Measurements from ENCODE around the gene UQCC3. TPM values are rescaled to one million over a fixed set of nuclear protein-coding genes. Genes with fewer than 3 reads are reported as not detected.
A peak's percentile ranks its signal among the peaks of the same experiment; 100 is the strongest.

UQCC3 gene
- total and polyA plus RNA-seq, 2 of the 13 experiments (the other 11 are each of a cell fraction or from before 2014, with no cell fraction given): 7.7 to 16.0 TPM

GRCh38 chr11:62678770-62679696, 7.6 kb downstream of the UQCC3 start, which contains the start of gene UBXN1 (continued):
- TF ChIP-seq NBN (conservative IDR thresholded peaks at IDR 0.05) (no peak), KAT2B (IDR thresholded peaks at IDR 0.05; ENCODE audit: borderline replicate concordance, low read depth, low read length) (no peak), ZNF343 (CRISPR knock-in tag; IDR thresholded peaks at IDR 0.05) (no peak), NFYB (CRISPR knock-in tag; IDR thresholded peaks at IDR 0.05) (peak; percentile 43; the same call in 1 of the 2 replicates), ZNF891 (CRISPR knock-in tag; IDR thresholded peaks at IDR 0.05) (peak; percentile 76), PHF21A (CRISPR knock-in tag; IDR thresholded peaks at IDR 0.05) (peak; percentile 59; the same call in 1 of the 2 replicates), ZC3H13 (CRISPR knock-in tag; IDR thresholded peaks at IDR 0.05) (peak; percentile 36; the same call in 1 of the 2 replicates), MYC (CRISPR knock-in tag; IDR thresholded peaks at IDR 0.05; ENCODE audit: borderline replicate concordance) (peak; percentile 73; the same call in 1 of the 2 replicates), SALL2 (CRISPR knock-in tag; IDR thresholded peaks at IDR 0.05) (0 out of 2 replicates have a peak, but pooled peaks have one; percentile 32), ZHX1 (CRISPR knock-in tag; IDR thresholded peaks at IDR 0.05; ENCODE audit: low read depth) (no peak), SRSF1 (optimal IDR thresholded peaks at IDR 0.05; ENCODE audit: low read depth, low read length) (peak; percentile 93), MAFK (conservative IDR thresholded peaks at IDR 0.05 in 1 of 2, IDR thresholded peaks at IDR 0.05 in 1 of 2; ENCODE audit: low read length in 2 of 2) (no peak), REST (IDR thresholded peaks at IDR 0.05; ENCODE audit: borderline replicate concordance in 1 of 2, low read depth in 1 of 2, low read length in 2 of 2) (peak in 1 of 2 experiments; percentile 51; a peak in 1 of 4 replicates), ELF3 (CRISPR knock-in tag; IDR thresholded peaks at IDR 0.05) (peak; percentile 82), ZNF777 (CRISPR knock-in tag; IDR thresholded peaks at IDR 0.05) (peak; percentile 88), ZNF44 (CRISPR knock-in tag; IDR thresholded peaks at IDR 0.05) (no peak), ARNT2 (CRISPR knock-in tag; IDR thresholded peaks at IDR 0.05; ENCODE audit: low read depth) (peak; percentile 58; the same call in 1 of the 2 replicates), ZNF629 (CRISPR knock-in tag; conservative IDR thresholded peaks at IDR 0.05) (no peak), SPEN (CRISPR knock-in tag; IDR thresholded peaks at IDR 0.05; ENCODE audit: low read depth) (peak; percentile 88), TBX2 (CRISPR knock-in tag; IDR thresholded peaks at IDR 0.05; ENCODE audit: borderline replicate concordance) (peak; percentile 49)
